K562 (cell line): ENCODE data around the gene NRM. TPM values are rescaled to one million over a fixed set of nuclear protein-coding genes. Genes with fewer than 3 reads are reported as not detected.

ENCODE experiments used
- ARID3A ChIP-seq: IDR thresholded peaks from 2 replicates; pipeline ENCODE4 v1.6.1; 2012; ENCODE audit warnings: low read depth, low read length, improper control_type of control experiment, borderline replicate concordance
- CGGBP1 ChIP-seq: fragments of 250-450 bp; sonication (Bioruptor Pico); IDR thresholded peaks from 2 replicates; pipeline ENCODE4 v1.9.0; 2021; ENCODE audit warnings: mild to moderate bottlenecking
- CHD2 ChIP-seq: IDR thresholded peaks from 2 replicates; pipeline ENCODE4 v1.6.1; 2011; ENCODE audit warnings: low read depth, low read length
- ESRRA ChIP-seq: fragments of 450-650 bp; IDR thresholded peaks from 2 replicates; pipeline ENCODE4 v1.6.1; 2014; ENCODE audit warnings: low read depth, mild to moderate bottlenecking, moderate library complexity, borderline replicate concordance
- GTF2E2 ChIP-seq: fragments of 200-800 bp; sonication (Bioruptor generic); IDR thresholded peaks from 2 replicates; pipeline ENCODE4 v1.6.1; 2016; ENCODE audit warnings: missing genetic modification characterization, missing compliant biosample characterization
- HDAC3 ChIP-seq: fragments of 450-650 bp; IDR thresholded peaks from 2 replicates; pipeline ENCODE4 v1.6.1; 2018; ENCODE audit warnings: borderline replicate concordance, mild to moderate bottlenecking, moderate library complexity; ENCODE audit not compliant: partially characterized antibody
- HOXB6 ChIP-seq: fragments of 250-450 bp; sonication (Bioruptor Pico); IDR thresholded peaks from 2 replicates; pipeline ENCODE4 v1.5.1; 2022; ENCODE audit warnings: mild to moderate bottlenecking, borderline replicate concordance
- IRF2 ChIP-seq: sonication (generic); formaldehyde crosslinking; IDR thresholded peaks from 2 replicates; pipeline ENCODE4 v1.8.1; 2022; ENCODE audit warnings: mild to moderate bottlenecking, missing genetic modification reagents
- MAZ ChIP-seq, 2 experiments: fragments of 450-650 bp in 1 of 2; sonication (generic) in 1 of 2; formaldehyde crosslinking; IDR thresholded peaks in 1 of 2; conservative IDR thresholded peaks in 1 of 2; 2 replicates each; pipeline versions ENCODE4 v1.4.0 to v1.5.0; 2020; ENCODE audit warnings: mild to moderate bottlenecking in 1 of 2, missing genetic modification reagents in 1 of 2
- MEIS2 ChIP-seq: fragments of 450-650 bp; IDR thresholded peaks from 2 replicates; pipeline ENCODE4 v1.6.1; 2014; ENCODE audit warnings: mild to moderate bottlenecking; ENCODE audit not compliant: partially characterized antibody
- NEUROD1 ChIP-seq: fragments of 150-350 bp; IDR thresholded peaks from 2 replicates; pipeline ENCODE4 v1.6.1; 2014; ENCODE audit warnings: borderline replicate concordance, low read length, low read depth; ENCODE audit not compliant: partially characterized antibody
- NKRF ChIP-seq: fragments of 450-650 bp; IDR thresholded peaks from 2 replicates; pipeline ENCODE4 v1.6.1; 2016; ENCODE audit warnings: borderline replicate concordance
- PTRF ChIP-seq: fragments of 450-650 bp; IDR thresholded peaks from 2 replicates; pipeline ENCODE4 v1.6.1; 2016; ENCODE audit warnings: mild to moderate bottlenecking, missing genetic modification characterization, missing compliant biosample characterization
- SPI1 ChIP-seq: IDR thresholded peaks from 2 replicates; pipeline ENCODE4 v1.6.1; 2011; ENCODE audit warnings: low read depth, low read length, control low read depth, borderline replicate concordance
- THAP7 ChIP-seq: fragments of 250-450 bp; sonication (Bioruptor Pico); IDR thresholded peaks from 2 replicates; pipeline ENCODE4 v1.5.0; 2021
- TSC22D4 ChIP-seq: fragments of 450-650 bp; IDR thresholded peaks from 2 replicates; pipeline ENCODE4 v1.6.1; 2016; ENCODE audit warnings: missing genetic modification characterization, missing biosample characterization, control low read depth
- ZNF175 ChIP-seq: fragments of 200-800 bp; sonication (Bioruptor generic); IDR thresholded peaks from 2 replicates; pipeline ENCODE4 v1.6.1; 2016; ENCODE audit warnings: low read depth, mild to moderate bottlenecking, missing genetic modification characterization, missing compliant biosample characterization
- ZNF57 ChIP-seq: fragments of 450-650 bp; formaldehyde crosslinking; IDR thresholded peaks from 2 replicates; pipeline ENCODE4 v1.4.0; 2020; ENCODE audit warnings: mild to moderate bottlenecking, moderate library complexity
- ZNF695 ChIP-seq: fragments of 450-650 bp; formaldehyde crosslinking; IDR thresholded peaks from 2 replicates; pipeline ENCODE4 v1.4.0; 2020; ENCODE audit warnings: mild to moderate bottlenecking, moderate library complexity
- ZNF76 ChIP-seq: fragments of 250-450 bp; sonication (Bioruptor Pico); IDR thresholded peaks from 2 replicates; pipeline ENCODE4 v1.4.0; 2020; ENCODE audit warnings: mild to moderate bottlenecking, moderate library complexity, borderline replicate concordance
- polyA plus RNA-seq, 8 experiments: library from polyadenylated mRNA; depleted of rRNA in 4 of 8; stranded (reverse) in 5 of 8; unstranded in 3 of 8; fragments of >200 nt; fragmentation: Nextera tagmentation in 2 of 8; fragmentation: Illumina TruSeq in 1 of 8; extraction: Ambion mirVana in 2 of 8; extraction: Trizol in 1 of 8; gene quantifications; 2 replicates each; pipeline versions ENCODE4 v1.2.1 to v1.2.3, GENCODE V29; 2011 to 2014; ENCODE audit warnings: inconsistent platforms in 1 of 8, missing spikeins in 1 of 8
- total RNA-seq, 7 experiments: library from RNA; depleted of rRNA in 6 of 7; stranded (reverse); fragments of >200 nt in 6 of 7; fragmentation: Illumina TruSeq in 2 of 7; extraction: Trizol in 2 of 7; gene quantifications; 2 replicates each; pipeline versions ENCODE4 v1.2.1 to v1.2.3, GENCODE V29; 2011 to 2021; ENCODE audit warnings: low replicate concordance in 1 of 7
- TF ChIP-seq, protein P1 (sequence below): sonication (generic); formaldehyde crosslinking; IDR thresholded peaks from 2 replicates; pipeline ENCODE4 v1.8.0; 2022; ENCODE audit warnings: missing genetic modification reagents, mild to moderate bottlenecking, borderline replicate concordance
- TF ChIP-seq, protein P2 (sequence below): fragments of 250-450 bp; sonication (Bioruptor Pico); IDR thresholded peaks from 2 replicates; pipeline ENCODE4 v1.8.0; 2021; ENCODE audit warnings: moderate library complexity, mild to moderate bottlenecking, inconsistent platforms

Gene NRM
- total and polyA plus RNA-seq, 9 of the 15 experiments (the other 6 are each of a cell fraction or from before 2014, with no cell fraction given) = 9.7 to 58.2 (median 18.1) TPM

DNA sequence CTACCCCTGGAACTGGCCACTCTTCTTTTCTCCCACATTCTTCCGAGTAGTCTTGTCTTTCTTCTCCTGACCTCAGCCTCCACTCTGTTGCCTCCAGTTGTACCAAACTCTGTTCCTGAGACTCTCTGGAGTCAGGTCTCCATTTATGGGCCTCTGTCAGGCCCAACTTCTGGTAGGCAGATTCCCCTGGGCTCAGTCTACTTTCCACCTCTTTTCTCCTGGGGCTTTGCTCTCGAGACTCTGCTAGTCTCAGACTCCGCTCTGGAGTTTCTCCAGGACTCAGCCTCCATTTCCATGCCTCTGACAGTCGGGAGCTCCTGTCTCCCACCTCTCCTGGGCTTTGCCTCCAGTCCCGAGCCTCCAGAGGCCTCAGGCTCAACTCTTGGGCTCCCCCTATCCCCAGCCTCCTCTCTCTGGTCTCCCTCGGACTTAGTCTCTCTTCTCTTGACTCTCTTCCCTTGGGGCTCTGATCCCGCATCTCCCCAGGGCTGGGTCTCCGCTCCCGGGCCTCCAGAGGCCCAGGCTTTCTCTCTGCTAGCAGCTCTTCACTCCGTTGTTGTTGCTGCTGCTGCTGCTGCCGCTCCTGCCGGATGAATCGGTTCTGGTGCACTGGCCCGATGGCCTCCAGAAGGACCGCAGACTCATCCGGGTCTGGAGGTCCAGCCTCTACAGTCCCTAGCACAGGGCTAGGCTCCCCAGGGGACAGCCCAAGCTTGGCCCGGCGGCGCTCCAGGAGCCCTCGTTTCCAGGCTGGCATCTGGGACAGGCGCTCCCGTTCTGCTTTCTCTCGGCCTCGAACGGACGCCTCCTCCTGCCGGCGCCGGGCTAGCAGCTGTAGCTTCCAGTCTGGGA lies 5.4 kb downstream of the NRM start (continued):
- TF ChIP-seq MAZ (CRISPR knock-in tag; conservative IDR thresholded peaks at IDR 0.05 in 1 of 2, IDR thresholded peaks at IDR 0.05 in 1 of 2) = no peak; a peak in 1 of 4 replicates
- no peak for TF ChIP-seq HOXB6 (CRISPR knock-in tag)
- TF ChIP-seq CGGBP1 = no peak
- TF ChIP-seq GTF2E2 (tag) = no peak
- TF ChIP-seq NEUROD1 = no peak
- no peak for TF ChIP-seq SPI1
- TF ChIP-seq, protein P1, sequence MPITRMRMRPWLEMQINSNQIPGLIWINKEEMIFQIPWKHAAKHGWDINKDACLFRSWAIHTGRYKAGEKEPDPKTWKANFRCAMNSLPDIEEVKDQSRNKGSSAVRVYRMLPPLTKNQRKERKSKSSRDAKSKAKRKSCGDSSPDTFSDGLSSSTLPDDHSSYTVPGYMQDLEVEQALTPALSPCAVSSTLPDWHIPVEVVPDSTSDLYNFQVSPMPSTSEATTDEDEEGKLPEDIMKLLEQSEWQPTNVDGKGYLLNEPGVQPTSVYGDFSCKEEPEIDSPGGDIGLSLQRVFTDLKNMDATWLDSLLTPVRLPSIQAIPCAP (CRISPR knock-in tag) = no peak
- TF ChIP-seq MEIS2 = no peak
- no peak for TF ChIP-seq PTRF (tag)
- TF ChIP-seq ARID3A = no peak
- 0 out of 2 replicates have a peak, but pooled peaks have one; percentile 7 for TF ChIP-seq ESRRA
- TF ChIP-seq, protein P2, sequence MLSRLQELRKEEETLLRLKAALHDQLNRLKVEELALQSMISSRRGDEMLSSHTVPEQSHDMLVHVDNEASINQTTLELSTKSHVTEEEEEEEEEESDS (CRISPR knock-in tag) = no peak
- TF ChIP-seq NKRF = no peak
- no peak for TF ChIP-seq THAP7 (CRISPR knock-in tag)
- TF ChIP-seq IRF2 = no peak
- no peak for TF ChIP-seq HDAC3
- TF ChIP-seq CHD2 = no peak
- TF ChIP-seq ZNF175 (CRISPR knock-in tag) = no peak
- TF ChIP-seq ZNF695 (CRISPR knock-in tag) = 0 out of 2 replicates have a peak, but pooled peaks have one; percentile 30
- no peak for TF ChIP-seq TSC22D4
- 0 out of 2 replicates have a peak, but pooled peaks have one; percentile 10 for TF ChIP-seq ZNF57 (CRISPR knock-in tag)
- no peak for TF ChIP-seq ZNF76 (CRISPR knock-in tag)
